H9 (cell line): ENCODE results near the gene BCORL1. TPM values are rescaled to one million over a fixed set of nuclear protein-coding genes. Genes with fewer than 3 reads are reported as not detected.

Experiments
- DNase-seq: peaks from one replicate; pipeline ENCODE4 v3.0.0-alpha.2; 2017
- H2AFZ ChIP-seq: one replicate; pipeline ENCODE4 v1.6.1; 2013; ENCODE audit warnings: mild to moderate bottlenecking, low read length, control low read depth, moderate library complexity
- H2AK5ac ChIP-seq: 2 replicates; pipeline ENCODE4 v1.6.1; 2013; ENCODE audit warnings: low read length, control low read depth, mixed read lengths; ENCODE audit not compliant: insufficient read length
- H2BK120ac ChIP-seq: one replicate; pipeline ENCODE4 v1.6.1; 2013; ENCODE audit warnings: low read depth, mild to moderate bottlenecking, low read length, control low read depth, inconsistent platforms; ENCODE audit not compliant: poor library complexity, severe bottlenecking
- H2BK12ac ChIP-seq: 2 replicates; pipeline ENCODE4 v1.6.1; 2013; ENCODE audit warnings: low read length, control low read depth, mixed read lengths, low read depth; ENCODE audit not compliant: insufficient read length
- H2BK15ac ChIP-seq: 2 replicates; pipeline ENCODE4 v1.6.1; 2013; ENCODE audit warnings: low read depth, low read length, control low read depth
- H2BK20ac ChIP-seq: one replicate; pipeline ENCODE4 v1.6.1; 2013; ENCODE audit warnings: low read depth, mild to moderate bottlenecking, low read length, control low read depth, inconsistent platforms; ENCODE audit not compliant: poor library complexity, severe bottlenecking
- H2BK5ac ChIP-seq: 2 replicates; pipeline ENCODE4 v1.6.1; 2013; ENCODE audit warnings: low read length, control low read depth, mixed read lengths; ENCODE audit not compliant: insufficient read length
- H3K14ac ChIP-seq: 2 replicates; pipeline ENCODE4 v1.6.1; 2013; ENCODE audit warnings: low read length, control low read depth; ENCODE audit not compliant: insufficient read depth
- H3K18ac ChIP-seq: 2 replicates; pipeline ENCODE4 v1.6.1; 2013; ENCODE audit warnings: low read depth, mild to moderate bottlenecking, mixed read lengths, low read length, control low read depth; ENCODE audit not compliant: insufficient read length
- H3K23ac ChIP-seq: 2 replicates; pipeline ENCODE4 v1.6.1; 2013; ENCODE audit warnings: low read length, control low read depth, mixed read lengths, low read depth; ENCODE audit not compliant: insufficient read length
- H3K23me2 ChIP-seq: 2 replicates; pipeline ENCODE4 v1.6.1; 2013; ENCODE audit warnings: low read depth, mild to moderate bottlenecking, mixed read lengths, low read length, control low read depth; ENCODE audit not compliant: insufficient read length, poor library complexity, severe bottlenecking
- H3K27ac ChIP-seq: 2 replicates; pipeline ENCODE4 v1.5.1; 2013; ENCODE audit warnings: low read length, control low read depth, mixed read lengths, low read depth; ENCODE audit not compliant: insufficient read length
- H3K27me3 ChIP-seq: 2 replicates; pipeline ENCODE4 v1.6.1; 2013; ENCODE audit warnings: low read length, control low read depth, inconsistent platforms; ENCODE audit not compliant: insufficient read depth
- H3K4ac ChIP-seq: 2 replicates; pipeline ENCODE4 v1.6.1; 2013; ENCODE audit warnings: low read depth, mild to moderate bottlenecking, control low read depth, inconsistent platforms, low read length, moderate library complexity
- H3K4me1 ChIP-seq: 2 replicates; pipeline ENCODE4 v1.6.1; 2013; ENCODE audit warnings: low read length, control low read depth, inconsistent platforms; ENCODE audit not compliant: insufficient read depth
- H3K4me2 ChIP-seq: 2 replicates; pipeline ENCODE4 v1.6.1; 2013; ENCODE audit warnings: low read length, control low read depth, mixed read lengths; ENCODE audit not compliant: insufficient read length, insufficient read depth
- H3K56ac ChIP-seq: 2 replicates; pipeline ENCODE4 v1.6.1; 2013; ENCODE audit warnings: low read depth, mild to moderate bottlenecking, mixed read lengths, low read length, control low read depth; ENCODE audit not compliant: insufficient read length
- H3K79me1 ChIP-seq: 2 replicates; pipeline ENCODE4 v1.6.1; 2013; ENCODE audit warnings: low read depth, mild to moderate bottlenecking, moderate library complexity, low read length, control low read depth, inconsistent platforms; ENCODE audit not compliant: insufficient read depth, poor library complexity, severe bottlenecking
- H3K79me2 ChIP-seq: 2 replicates; pipeline ENCODE4 v1.6.1; 2013; ENCODE audit warnings: low read length, control low read depth, inconsistent platforms; ENCODE audit not compliant: insufficient read depth
- H3K9ac ChIP-seq: 2 replicates; pipeline ENCODE4 v1.6.1; 2013; ENCODE audit warnings: low read length, control low read depth, mixed read lengths; ENCODE audit not compliant: insufficient read length; ENCODE audit errors: extremely low read depth
- H3K9me3 ChIP-seq: one replicate; pipeline ENCODE4 v1.6.1; 2013; ENCODE audit warnings: low read depth, low read length, inconsistent platforms; ENCODE audit not compliant: control insufficient read depth
- H3T11ph ChIP-seq: one replicate; pipeline ENCODE4 v1.6.1; 2013; ENCODE audit warnings: mild to moderate bottlenecking, low read length, control low read depth, inconsistent platforms
- H4K20me1 ChIP-seq: one replicate; pipeline ENCODE4 v1.6.1; 2013; ENCODE audit not compliant: control insufficient read depth, insufficient read length, insufficient read depth
- H4K5ac ChIP-seq: 2 replicates; pipeline ENCODE4 v1.6.1; 2013; ENCODE audit warnings: low read depth, mild to moderate bottlenecking, mixed read lengths, low read length, control low read depth; ENCODE audit not compliant: insufficient read length
- H4K8ac ChIP-seq: replicated peaks from 2 replicates; pipeline ENCODE4 v1.6.1; 2013; ENCODE audit warnings: low read length, control low read depth, mixed read lengths, low read depth; ENCODE audit not compliant: insufficient read length
- H4K91ac ChIP-seq: 2 replicates; pipeline ENCODE4 v1.6.1; 2013; ENCODE audit warnings: low read depth, mild to moderate bottlenecking, moderate library complexity, mixed read lengths, low read length, control low read depth; ENCODE audit not compliant: insufficient read length
- H3K27ac Mint-ChIP-seq, 3 experiments: 2 replicates in 2 of 3; 3 replicates in 1 of 3; pipeline ENCODE4 v1.8.0; 2020 to 2021; ENCODE audit warnings: mixed read lengths in 3 of 3, mild to moderate bottlenecking in 1 of 3, moderate library complexity in 1 of 3
- H3K27me3 Mint-ChIP-seq: 2 replicates; pipeline ENCODE4 v1.8.0; 2021; ENCODE audit warnings: low read depth, mild to moderate bottlenecking, moderate library complexity, mixed read lengths
- H3K36me3 Mint-ChIP-seq, 3 experiments: 2 replicates in 2 of 3; 3 replicates in 1 of 3; pipeline ENCODE4 v1.8.0; 2020 to 2021; ENCODE audit warnings: low read depth in 3 of 3, mixed read lengths in 3 of 3; ENCODE audit not compliant: insufficient read depth in 1 of 3
- H3K4me1 Mint-ChIP-seq, 2 experiments: 2 replicates each; pipeline ENCODE4 v1.8.0; 2020; ENCODE audit warnings: mixed read lengths in 2 of 2
- H3K4me3 Mint-ChIP-seq, 2 experiments: 2 replicates in 1 of 2; 3 replicates in 1 of 2; pipeline ENCODE4 v1.8.0; 2020 to 2021; ENCODE audit warnings: mild to moderate bottlenecking in 2 of 2, mixed read lengths in 2 of 2, moderate library complexity in 1 of 2
- H3K9me3 Mint-ChIP-seq, 2 experiments: 2 replicates in 1 of 2; 3 replicates in 1 of 2; pipeline ENCODE4 v1.8.0; 2020; ENCODE audit warnings: mild to moderate bottlenecking in 2 of 2, mixed read lengths in 2 of 2, moderate library complexity in 1 of 2
- CTCF ChIP-seq: fragments of 200-600 bp; sonication (generic); conservative IDR thresholded peaks from 3 replicates; pipeline ENCODE4 v1.8.0; 2021; ENCODE audit warnings: antibody characterized with exemption, mild to moderate bottlenecking
- WGBS: extraction: QIAGEN DNeasy Blood & Tissue Kit; methylation state at CpG from one replicate; pipeline ENCODE4 v1.1.7; 2013; ENCODE audit warnings: missing lambda C conversion rate, low lambda C conversion rate, mixed read lengths; ENCODE audit not compliant: insufficient read length; ENCODE audit errors: extremely low coverage; 5-methylcytosine and 5-hydroxymethylcytosine counted together
- total RNA-seq: library from RNA; stranded (reverse); gene quantifications from 2 replicates; pipeline ENCODE4 v1.2.1, GENCODE V29; 2021

Gene BCORL1
- total RNA-seq, 1 experiment from 2014 or later, result 6.1 TPM

GRCh38 chrX:130086447-130087206 lies 104.2 kb downstream of the BCORL1 start:
- Histone ChIP-seq H2AFZ (no peak overlapping the region), H3T11ph (no peak overlapping the region), H3K4ac (no peak overlapping the region), H3K27me3 (no peaks in the 10 kb centered on the region), H3K9me3 (no peaks in the 10 kb centered on the region), H2BK20ac (no peak overlapping the region), H2BK120ac (no peak overlapping the region), H3K14ac (no peak overlapping the region), H3K23ac (no peak overlapping the region), H4K5ac (no peak overlapping the region), H3K79me1 (no peaks in the 10 kb centered on the region), H2BK5ac (no peak overlapping the region), H3K79me2 (no peaks in the 10 kb centered on the region), H2BK15ac (no peak overlapping the region), H3K23me2 (no peaks in the 10 kb centered on the region), H3K56ac (no peak overlapping the region), H4K91ac (no peak overlapping the region), H2BK12ac (no peak overlapping the region), H4K8ac (no peak overlapping the region), H3K4me1 (0 out of 2 replicates have a peak, but pooled peaks cover 3% of the 10 kb centered on the region), H3K27ac (no peak overlapping the region), H4K20me1 (no peaks in the 10 kb centered on the region), H2AK5ac (no peak overlapping the region), H3K18ac (no peak overlapping the region), H3K4me2 (no peak overlapping the region), H3K9ac (no peak overlapping the region)
- Mint-ChIP-seq H3K9me3 (peaks cover 0 to 72% of the 10 kb centered on the region in 2 experiments; a peak in 3 of 5 replicates), H3K4me1 (peaks cover 8 to 38% of the 10 kb centered on the region in 2 experiments), H3K4me3 (no peak overlapping the region), H3K27me3 (peaks cover 9% of the 10 kb centered on the region), H3K36me3 (peaks cover 0 to 4% (median 0%) of the 10 kb centered on the region in 3 experiments; a peak in 1 of 7 replicates), H3K27ac (peak overlapping the region in 1 of 3 experiments; percentile 92; a peak in 1 of 7 replicates)
- no peak for DNase-seq
- no peak for TF ChIP-seq CTCF
- no CpG with 5 or more reads among the region's 13 CpGs for WGBS
